22Rv1 (cell line): ENCODE data around the gene DNAJC16.
"Not testable (repeated sequence)": the region's sequence is repeated elsewhere in the genome, so short reads cannot be mapped to it uniquely, and the experiment has no call there.

Source experiments
- H3K27ac ChIP-seq: fragments of 450-650 bp; 2 replicates; pipeline ENCODE4 v1.5.1; 2017
- ZFX ChIP-seq: fragments of 450-650 bp; IDR thresholded peaks from 2 replicates; pipeline ENCODE4 v1.6.1; 2017; ENCODE audit warnings: antibody characterized with exemption, borderline replicate concordance
- TF ChIP-seq, protein P1 (sequence below): fragments of 450-650 bp; IDR thresholded peaks from 2 replicates; pipeline ENCODE4 v1.5.1; 2017; ENCODE audit warnings: mild to moderate bottlenecking

Gene DNAJC16

DNA sequence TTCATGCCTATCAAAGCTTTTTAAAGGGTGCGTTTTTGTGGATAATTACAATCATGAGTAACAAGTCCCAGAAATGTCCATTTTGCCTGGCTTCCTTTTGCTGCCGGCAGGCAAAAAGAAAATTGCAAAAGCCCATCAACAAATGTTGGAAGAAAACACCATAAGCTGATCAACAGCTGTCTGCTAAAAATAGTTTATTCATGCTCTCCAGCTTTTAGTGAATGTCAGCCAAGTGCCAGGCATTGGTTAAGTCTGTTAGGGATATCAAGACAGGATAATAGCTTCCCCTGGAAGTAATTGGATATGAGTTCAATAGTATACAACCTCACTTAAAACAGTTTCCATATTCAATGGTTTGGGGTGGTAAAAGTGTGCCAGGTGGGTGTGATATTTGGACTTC lies 71.8 kb downstream of the DNAJC16 start:
- TF ChIP-seq ZFX: no peak
- TF ChIP-seq, protein P1, sequence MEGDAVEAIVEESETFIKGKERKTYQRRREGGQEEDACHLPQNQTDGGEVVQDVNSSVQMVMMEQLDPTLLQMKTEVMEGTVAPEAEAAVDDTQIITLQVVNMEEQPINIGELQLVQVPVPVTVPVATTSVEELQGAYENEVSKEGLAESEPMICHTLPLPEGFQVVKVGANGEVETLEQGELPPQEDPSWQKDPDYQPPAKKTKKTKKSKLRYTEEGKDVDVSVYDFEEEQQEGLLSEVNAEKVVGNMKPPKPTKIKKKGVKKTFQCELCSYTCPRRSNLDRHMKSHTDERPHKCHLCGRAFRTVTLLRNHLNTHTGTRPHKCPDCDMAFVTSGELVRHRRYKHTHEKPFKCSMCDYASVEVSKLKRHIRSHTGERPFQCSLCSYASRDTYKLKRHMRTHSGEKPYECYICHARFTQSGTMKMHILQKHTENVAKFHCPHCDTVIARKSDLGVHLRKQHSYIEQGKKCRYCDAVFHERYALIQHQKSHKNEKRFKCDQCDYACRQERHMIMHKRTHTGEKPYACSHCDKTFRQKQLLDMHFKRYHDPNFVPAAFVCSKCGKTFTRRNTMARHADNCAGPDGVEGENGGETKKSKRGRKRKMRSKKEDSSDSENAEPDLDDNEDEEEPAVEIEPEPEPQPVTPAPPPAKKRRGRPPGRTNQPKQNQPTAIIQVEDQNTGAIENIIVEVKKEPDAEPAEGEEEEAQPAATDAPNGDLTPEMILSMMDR: no peak
- no peak overlapping the region for H3K27ac ChIP-seq

DNA sequence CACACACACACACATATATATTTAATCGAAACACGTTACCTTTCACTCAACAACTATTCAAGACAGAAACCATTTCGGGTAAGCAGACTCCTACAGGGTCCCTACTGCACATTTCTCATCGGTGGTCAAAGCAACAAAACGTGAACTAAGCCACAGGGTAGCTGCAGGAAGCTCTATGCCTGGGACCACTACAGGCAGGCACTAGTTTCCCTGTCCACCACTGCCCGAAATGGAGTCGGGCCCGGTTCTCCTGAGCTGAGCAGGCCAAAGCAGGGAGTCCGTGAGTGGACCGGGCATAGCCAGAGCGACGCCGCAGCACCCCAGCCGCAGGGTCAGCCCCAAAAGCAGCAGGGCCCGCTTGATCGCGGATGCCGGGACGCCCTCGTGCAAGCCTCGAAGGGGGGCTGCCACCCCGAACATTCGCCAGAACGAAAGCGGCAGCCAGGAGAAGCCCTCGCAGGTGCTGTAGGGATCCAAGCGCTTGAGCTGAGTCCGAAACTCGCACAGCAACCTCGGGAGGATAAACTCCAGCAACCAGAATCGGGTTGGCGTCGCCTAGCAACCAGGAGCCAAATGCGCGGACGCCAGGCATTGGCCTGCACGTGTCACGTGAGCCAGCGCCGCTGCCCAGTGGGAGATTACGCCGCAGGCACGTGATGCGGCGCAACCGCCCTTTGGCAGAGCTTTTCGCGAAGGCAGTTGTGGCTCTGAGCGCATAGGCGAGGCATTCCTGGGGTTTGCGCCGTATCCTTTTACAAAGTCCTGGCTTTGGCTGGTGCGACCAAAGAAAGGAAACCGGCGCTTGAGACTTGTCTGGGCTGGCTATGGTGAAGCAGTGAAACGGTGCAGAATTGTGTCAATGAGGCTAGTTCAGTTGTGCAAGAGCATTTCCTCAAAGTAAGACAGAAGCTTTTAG lies 76.7 kb downstream of the DNAJC16 start:
- peak overlapping the region; percentile 86 for H3K27ac ChIP-seq

DNA sequence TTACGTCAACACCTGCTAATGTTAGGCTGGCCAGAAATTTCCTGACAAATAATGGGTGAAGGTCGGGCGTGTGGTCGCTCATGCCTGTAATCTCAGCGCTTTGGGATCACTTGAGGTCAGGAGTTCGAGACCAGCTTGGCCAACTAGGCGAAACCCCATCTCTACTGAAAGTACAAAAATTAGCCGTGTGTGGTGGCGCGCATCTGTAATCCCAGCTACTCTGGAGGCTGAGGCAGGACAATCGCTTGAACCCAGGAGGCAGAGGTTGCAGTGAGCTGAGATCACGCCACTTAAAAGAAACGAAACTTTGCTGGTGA lies 77.3 kb downstream of the DNAJC16 start:
- H3K27ac ChIP-seq: peak overlapping the region; percentile 86

More for the DNA sequence above, 76.7 kb downstream of the DNAJC16 start:
- TF ChIP-seq ZFX: no peak
- TF ChIP-seq, protein P1: no peak

DNA sequence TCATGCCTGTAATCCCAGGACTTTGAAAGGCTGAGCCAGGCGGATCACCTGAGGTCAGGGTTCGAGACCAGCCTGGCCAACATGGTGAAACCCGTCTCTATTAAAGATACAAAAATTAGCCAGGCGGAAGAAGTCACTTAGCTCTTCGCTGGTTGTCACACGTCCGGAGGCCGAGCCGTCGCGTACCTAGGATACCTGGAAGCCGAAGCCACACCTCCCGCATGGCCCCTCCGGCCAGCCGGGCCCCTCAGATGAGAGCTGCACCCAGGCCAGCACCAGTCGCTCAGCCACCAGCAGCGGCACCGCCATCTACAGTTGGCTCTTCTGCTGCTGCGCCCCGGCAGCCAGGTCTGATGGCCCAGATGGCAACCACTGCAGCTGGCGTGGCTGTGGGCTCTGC lies 77.8 kb downstream of the DNAJC16 start:
- not testable (repeated sequence) for H3K27ac ChIP-seq

DNA sequence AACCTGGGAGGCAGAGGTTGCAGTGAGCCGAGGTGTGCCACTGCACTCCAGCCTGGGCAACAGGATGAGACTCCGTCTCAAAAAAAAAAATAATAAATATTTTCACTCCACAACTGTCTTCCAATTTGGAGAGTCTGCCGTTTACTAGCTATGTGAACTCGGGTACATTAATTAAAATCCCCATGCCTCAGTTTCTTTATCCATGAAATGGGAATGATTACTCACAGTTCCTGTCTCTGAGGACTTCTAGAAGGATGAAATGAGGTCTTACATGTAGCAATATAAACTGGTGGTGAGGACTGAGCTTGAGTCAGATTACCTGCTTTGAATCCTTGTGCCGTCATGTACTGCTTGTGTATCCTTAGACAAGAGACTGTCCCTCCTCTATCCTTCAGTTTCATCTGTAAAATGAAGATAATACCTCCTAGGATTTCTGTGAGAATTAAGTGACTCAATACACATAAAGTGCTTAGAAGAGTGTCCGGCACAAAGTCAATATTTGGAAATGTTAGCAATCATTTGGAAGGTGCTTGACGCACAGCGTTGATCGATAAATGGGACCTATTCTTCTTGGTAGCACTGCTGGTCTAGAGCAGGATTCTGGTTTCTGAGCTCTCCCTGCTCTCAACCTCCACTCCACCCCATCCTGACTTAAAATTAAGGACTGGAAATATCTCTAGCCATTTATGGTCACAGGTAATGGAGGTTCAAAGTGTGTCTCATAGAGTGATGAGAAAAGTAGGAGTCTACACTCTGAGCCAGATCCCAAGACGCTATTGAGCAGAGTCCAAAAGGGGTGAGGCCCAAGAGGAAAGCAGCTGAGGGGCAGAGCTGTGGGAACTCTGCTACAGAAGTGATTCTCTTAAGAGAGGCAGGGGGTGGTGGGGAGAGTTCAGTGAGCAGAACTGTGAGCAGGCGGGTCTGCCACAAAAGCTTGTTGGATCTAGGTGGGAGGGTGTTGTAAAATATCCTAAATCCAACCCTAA lies 79.0 kb downstream of the DNAJC16 start:
- H3K27ac ChIP-seq: no peak overlapping the region
- TF ChIP-seq, protein P1: no peak
- TF ChIP-seq ZFX: no peak

DNA sequence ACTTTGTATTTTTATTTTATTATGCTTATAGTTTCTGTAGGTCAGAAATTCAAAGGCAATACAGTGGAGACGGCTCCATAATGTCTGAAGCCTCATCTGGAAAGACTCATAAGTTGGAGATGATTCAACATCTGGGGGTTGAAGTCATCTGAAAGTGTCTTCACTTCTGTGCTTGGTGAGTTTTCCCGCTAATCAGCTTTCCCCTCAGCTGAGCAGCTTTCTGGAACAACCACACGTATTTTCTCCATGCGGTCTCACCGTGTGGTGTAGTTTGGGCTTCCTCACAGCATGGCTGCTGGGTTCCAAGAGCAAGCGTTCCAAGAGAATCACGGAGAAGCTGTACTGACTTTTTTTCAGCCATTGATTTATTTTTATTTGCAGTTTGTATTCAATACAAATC lies 83.0 kb downstream of the DNAJC16 start:
- peak overlapping the region; percentile 53 for H3K27ac ChIP-seq
- TF ChIP-seq, protein P1: no peak
- no peak for TF ChIP-seq ZFX

DNA sequence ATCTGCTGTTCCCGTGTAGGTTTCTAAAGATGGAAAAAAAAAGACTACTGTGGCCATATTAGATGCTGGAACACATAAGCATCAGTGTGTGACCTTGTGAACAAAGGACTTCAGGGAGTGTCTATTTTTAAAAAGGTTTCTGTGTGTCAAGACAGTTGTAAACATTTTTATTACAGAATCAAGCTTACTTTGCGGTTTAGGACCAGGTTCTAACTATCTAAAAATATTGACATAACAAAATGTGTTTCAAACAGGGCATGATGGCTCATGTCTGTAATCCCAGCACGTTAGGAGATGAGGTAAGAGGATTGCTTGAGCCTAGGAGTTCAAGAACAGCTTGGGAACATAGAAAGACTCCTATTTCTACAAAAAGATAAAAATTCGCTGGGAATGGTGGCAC lies 83.5 kb downstream of the DNAJC16 start:
- TF ChIP-seq, protein P1: no peak
- no peak for TF ChIP-seq ZFX
- peak overlapping the region; percentile 53 for H3K27ac ChIP-seq
